Calu3 (cell line): ENCODE measurements around the gene LGALS12. TPM values are rescaled to one million over a fixed set of nuclear protein-coding genes. Genes with fewer than 3 reads are reported as not detected.
"Not testable (repeated sequence)": the region's sequence is repeated elsewhere in the genome, so short reads cannot be mapped to it uniquely, and the experiment has no call there.

Experiments
- BruUV-seq: library from RNA; stranded (reverse); fragments of 400-500 nt; replicated peaks from 2 replicates; lab custom pipeline; 2021; lab: Mats Ljungman, UMichigan
- CTCF ChIA-PET: fragments of 300-600 bp; sonication (Branson Sonifier 250); formaldehyde crosslinking; loops from one replicate; lab custom pipeline; 2022; ENCODE audit warnings: antibody characterized with exemption; lab: Charles Lee
- DNase-seq: peaks from one replicate; pipeline ENCODE4 v3.0.0; 2022
- H3K27ac Mint-ChIP-seq: one replicate; pipeline ENCODE4 v1.8.0; 2022; ENCODE audit warnings: mixed read lengths; ENCODE audit not compliant: unreplicated experiment
- H3K27me3 Mint-ChIP-seq: one replicate; pipeline ENCODE4 v1.8.0; 2022; ENCODE audit warnings: mixed read lengths; ENCODE audit not compliant: unreplicated experiment
- H3K36me3 Mint-ChIP-seq: one replicate; pipeline ENCODE4 v1.8.0; 2022; ENCODE audit warnings: mild to moderate bottlenecking, moderate library complexity, mixed read lengths; ENCODE audit not compliant: insufficient read depth, unreplicated experiment
- H3K4me1 Mint-ChIP-seq: one replicate; pipeline ENCODE4 v1.8.0; 2022; ENCODE audit warnings: mild to moderate bottlenecking, low read depth, mixed read lengths; ENCODE audit not compliant: unreplicated experiment
- H3K4me3 Mint-ChIP-seq: one replicate; pipeline ENCODE4 v1.8.0; 2022; ENCODE audit warnings: mild to moderate bottlenecking, low read depth, moderate library complexity, mixed read lengths; ENCODE audit not compliant: unreplicated experiment
- H3K9me3 Mint-ChIP-seq: one replicate; pipeline ENCODE4 v1.8.0; 2022; ENCODE audit warnings: low read depth, mixed read lengths; ENCODE audit not compliant: unreplicated experiment
- CTCF ChIP-seq: fragments of 200-600 bp; IDR thresholded peaks from one replicate; pipeline ENCODE4 v1.8.0; 2022; ENCODE audit warnings: antibody characterized with exemption; ENCODE audit not compliant: unreplicated experiment
- intact Hi-C: fragments of 100-400 bp; cut with micrococcal nuclease; formaldehyde crosslinking; loops from one replicate; pipeline ENCODE4 v1.10.0; 2022; ENCODE audit not compliant: unreplicated experiment
- total RNA-seq: library from RNA; stranded (reverse); gene quantifications from 2 replicates; pipeline ENCODE4 v1.2.3, GENCODE V29; 2022

LGALS12 gene
- total RNA-seq, 1 experiment from 2014 or later, result not detected

- TF ChIP-seq CTCF, result no peak
- intact Hi-C loops, result no loop called here
- Mint-ChIP-seq H3K27ac (peak overlapping the region; percentile 37), H3K27me3 (no peaks in the 10 kb centered on the region), H3K4me1 (peaks cover 51% of the 10 kb centered on the region), H3K9me3 (no peaks in the 10 kb centered on the region), H3K4me3 (peak overlapping the region; percentile 71), H3K36me3 (peaks cover 34% of the 10 kb centered on the region)
- no TSS peak for BruUV-seq
- no peak for DNase-seq
- CTCF ChIA-PET, result interaction anchor here (1.3 to 2.2 kb wide), 3 partner anchors 15 to 57 kb away, joined by 3 to 5 read pairs (median 5); no protein-coding TSS in a partner anchor
Measured at GRCh38 chr11:63535734-63536133, 29.9 kb downstream of the LGALS12 start.

GRCh38 chr11:63536669-63537292 is 30.9 kb downstream of the LGALS12 start, which contains the start of gene PLAAT4:
Gene PLAAT4 (plus strand): TSS chr11:63536808. CDS start chr11:63536869, 61 bp downstream.
- DNase-seq, result peak; percentile 29
- intact Hi-C loops, result no loop called here
- no peak for TF ChIP-seq CTCF
- H3K27ac Mint-ChIP-seq, result peak within 1 kb of the TSS; percentile 37
- H3K9me3 Mint-ChIP-seq, result no peaks in the 10 kb centered on the region
- TSS peak; percentile 58 for BruUV-seq
- no peaks in the 10 kb centered on the region for H3K27me3 Mint-ChIP-seq
- peaks cover 43% of the 10 kb centered on the region for H3K4me1 Mint-ChIP-seq
- CTCF ChIA-PET, result interaction anchor here (0.6 to 2.2 kb wide), 8 partner anchors 14 to 317 kb away, joined by 3 to 8 read pairs (median 5); no protein-coding TSS in a partner anchor
- H3K36me3 Mint-ChIP-seq, result peaks cover 26% of the 10 kb centered on the region
- H3K4me3 Mint-ChIP-seq, result peak within 1 kb of the TSS; percentile 71

- H3K27ac Mint-ChIP-seq, result peak overlapping the region; percentile 37
Measured at GRCh38 chr11:63537293-63538101, 31.6 kb downstream of the LGALS12 start.

DNA sequence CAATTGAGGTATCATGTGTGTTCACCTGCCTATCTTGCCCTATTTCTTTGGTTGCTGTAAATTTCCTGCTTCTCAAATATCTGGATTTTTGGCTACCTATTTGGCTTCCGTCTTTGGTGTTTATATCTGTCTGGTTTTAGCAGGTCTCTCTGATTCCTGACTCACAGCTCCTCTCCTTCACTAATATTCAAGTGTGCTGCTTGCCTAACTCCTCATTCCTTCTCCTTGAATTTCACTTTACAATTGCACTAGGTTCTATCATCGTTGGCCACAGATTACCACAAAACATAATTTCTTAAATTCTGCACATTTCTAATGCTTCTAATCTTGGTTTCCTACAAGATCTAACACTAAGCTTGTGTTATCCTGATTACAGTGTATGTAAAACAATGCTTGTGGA is 36.6 kb downstream of the LGALS12 start:
- H3K36me3 Mint-ChIP-seq, result peaks cover 10% of the 10 kb centered on the region
- H3K4me1 Mint-ChIP-seq, CTCF ChIA-PET, H3K4me3 Mint-ChIP-seq, H3K27ac Mint-ChIP-seq, DNase-seq, H3K9me3 Mint-ChIP-seq, H3K27me3 Mint-ChIP-seq, BruUV-seq, intact Hi-C loops: not testable (repeated sequence)

More at GRCh38 chr11:63537293-63538101, 31.6 kb downstream of the LGALS12 start:
- Mint-ChIP-seq H3K4me1 (peaks cover 36% of the 10 kb centered on the region), H3K27me3 (no peaks in the 10 kb centered on the region), H3K9me3 (no peaks in the 10 kb centered on the region), H3K36me3 (peaks cover 26% of the 10 kb centered on the region), H3K4me3 (peak overlapping the region; percentile 71)
- TF ChIP-seq CTCF, result no peak
- no peak for DNase-seq
- no TSS peak for BruUV-seq
- intact Hi-C loops, result no loop called here
- CTCF ChIA-PET, result interaction anchor here (0.6 to 2.2 kb wide), 7 partner anchors 14 to 316 kb away, joined by 3 to 8 read pairs (median 5); no protein-coding TSS in a partner anchor
